Measurements from ENCODE around the gene FARSB. TPM values are rescaled to one million over a fixed set of nuclear protein-coding genes. Genes with fewer than 3 reads are reported as not detected.
"Not testable (repeated sequence)": the region's sequence is repeated elsewhere in the genome, so short reads cannot be mapped to it uniquely, and the experiment has no call there.

Gene FARSB
- total RNA-seq, 1 experiment from 2014 or later: 32.9 TPM

DNA sequence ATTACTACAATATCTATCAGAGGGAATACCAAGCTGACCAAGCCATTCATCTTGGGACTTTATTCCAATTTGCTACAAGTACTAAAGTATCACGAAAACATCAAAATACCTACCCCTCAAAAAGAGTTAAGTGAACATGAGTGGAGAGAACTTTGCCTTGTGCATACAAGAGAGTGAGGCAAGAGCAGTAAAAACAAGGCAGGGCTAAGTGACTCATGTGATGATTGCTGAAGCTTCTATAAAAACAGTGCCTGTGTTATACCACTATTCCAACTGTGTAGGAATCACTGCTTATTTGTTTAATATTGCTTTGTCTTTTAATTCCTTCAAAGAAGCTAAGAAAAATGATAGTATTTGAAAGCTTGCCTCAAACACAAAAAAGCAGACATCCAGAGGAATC, 61.2 kb downstream of the FARSB start:
- CTCF ChIA-PET: interaction anchor here (0.6 kb wide), 1 partner anchor 415 kb away, joined by 13 read pairs; no protein-coding TSS in a partner anchor

DNA sequence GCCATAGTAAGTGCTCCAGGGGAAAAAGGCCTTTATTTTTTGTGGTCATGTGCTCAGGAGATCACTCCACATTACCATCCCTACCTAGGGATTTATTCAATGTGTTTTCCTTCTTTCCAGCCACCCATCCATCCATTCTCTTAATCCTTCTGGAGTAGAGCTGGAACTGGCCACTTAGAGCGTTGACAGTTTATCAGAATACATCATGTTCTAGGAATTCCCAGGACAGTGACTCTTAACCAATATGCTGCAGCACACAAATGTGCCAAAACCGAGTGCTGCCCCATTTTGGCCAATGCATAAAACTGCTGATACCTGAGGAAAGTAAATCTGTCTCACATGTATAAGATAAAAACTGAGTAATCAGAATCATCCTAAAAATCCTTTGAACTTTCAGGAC, 63.7 kb downstream of the FARSB start:
- ATAC-seq (no peak), DNase-seq (no peak)
- TF ChIP-seq EZH2phosphoT487 (IDR thresholded peaks at IDR 0.05; ENCODE audit: borderline replicate concordance, low read length): no peak
- no peak for TF ChIP-seq EZH2 (IDR thresholded peaks at IDR 0.05; ENCODE audit: low read length, unreplicated experiment)
- TF ChIP-seq, protein P1, sequence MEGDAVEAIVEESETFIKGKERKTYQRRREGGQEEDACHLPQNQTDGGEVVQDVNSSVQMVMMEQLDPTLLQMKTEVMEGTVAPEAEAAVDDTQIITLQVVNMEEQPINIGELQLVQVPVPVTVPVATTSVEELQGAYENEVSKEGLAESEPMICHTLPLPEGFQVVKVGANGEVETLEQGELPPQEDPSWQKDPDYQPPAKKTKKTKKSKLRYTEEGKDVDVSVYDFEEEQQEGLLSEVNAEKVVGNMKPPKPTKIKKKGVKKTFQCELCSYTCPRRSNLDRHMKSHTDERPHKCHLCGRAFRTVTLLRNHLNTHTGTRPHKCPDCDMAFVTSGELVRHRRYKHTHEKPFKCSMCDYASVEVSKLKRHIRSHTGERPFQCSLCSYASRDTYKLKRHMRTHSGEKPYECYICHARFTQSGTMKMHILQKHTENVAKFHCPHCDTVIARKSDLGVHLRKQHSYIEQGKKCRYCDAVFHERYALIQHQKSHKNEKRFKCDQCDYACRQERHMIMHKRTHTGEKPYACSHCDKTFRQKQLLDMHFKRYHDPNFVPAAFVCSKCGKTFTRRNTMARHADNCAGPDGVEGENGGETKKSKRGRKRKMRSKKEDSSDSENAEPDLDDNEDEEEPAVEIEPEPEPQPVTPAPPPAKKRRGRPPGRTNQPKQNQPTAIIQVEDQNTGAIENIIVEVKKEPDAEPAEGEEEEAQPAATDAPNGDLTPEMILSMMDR (conservative IDR thresholded peaks at IDR 0.05; ENCODE audit: low read depth, low read length): no peak
- H3K27ac ChIP-seq (ENCODE audit: low read length): no peak overlapping the region
- H3K79me2 ChIP-seq (ENCODE audit: low read length): peaks cover 13% of the 10 kb centered on the region
- no peaks in the 10 kb centered on the region for H3K9me2 ChIP-seq (replicated peaks; ENCODE audit: low read length)
- no TSS peak for BruUV-seq (replicated peaks)
- no peak overlapping the region for H3K9ac ChIP-seq (ENCODE audit: low read length)
- POLR2A ChIA-PET (ENCODE audit: unreplicated experiment): no interaction called here
- no peak overlapping the region for H2AFZ ChIP-seq (ENCODE audit: low read length)
- H3K4me1 ChIP-seq (ENCODE audit: insufficient read depth, low read length): peaks cover 6% of the 10 kb centered on the region; the same call in 1 of the 2 replicates
- no peak overlapping the region for H3K4me2 ChIP-seq (ENCODE audit: low read length)
- peaks cover 37% of the 10 kb centered on the region for H3K36me3 ChIP-seq (ENCODE audit: low read depth, low read length)
- H4K20me1 ChIP-seq (ENCODE audit: low read length): no peaks in the 10 kb centered on the region
- no peaks in the 10 kb centered on the region for H3K9me3 ChIP-seq (ENCODE audit: low read length)
- no peaks in the 10 kb centered on the region for H3F3A ChIP-seq (ENCODE audit: low read length, unreplicated experiment)
- no peak overlapping the region for H3K4me3 ChIP-seq (ENCODE audit: low read length)
- H3K27me3 ChIP-seq (ENCODE audit: low read length): no peaks in the 10 kb centered on the region
- intact Hi-C loops (cut with micrococcal nuclease): no loop called here
- CTCF ChIA-PET: interaction anchor here (0.6 kb wide), 1 partner anchor 16 kb away, joined by 3 read pairs; no protein-coding TSS in a partner anchor

More for the DNA sequence above, 61.2 kb downstream of the FARSB start:
- DNase-seq (peak; percentile 55), ATAC-seq (peak; percentile 100)
- Histone ChIP-seq H2AFZ (ENCODE audit: low read length) (no peak overlapping the region), H4K20me1 (ENCODE audit: low read length) (no peaks in the 10 kb centered on the region), H3K79me2 (ENCODE audit: low read length) (peaks cover 13% of the 10 kb centered on the region), H3K4me3 (ENCODE audit: low read length) (no peak overlapping the region), H3K36me3 (ENCODE audit: low read depth, low read length) (peaks cover 57% of the 10 kb centered on the region), H3K9ac (ENCODE audit: low read length) (no peak overlapping the region), H3K9me3 (ENCODE audit: low read length) (no peaks in the 10 kb centered on the region), H3K4me2 (ENCODE audit: low read length) (no peak overlapping the region), H3K9me2 (replicated peaks; ENCODE audit: low read length) (no peaks in the 10 kb centered on the region), H3F3A (ENCODE audit: low read length, unreplicated experiment) (no peaks in the 10 kb centered on the region), H3K27me3 (ENCODE audit: low read length) (no peaks in the 10 kb centered on the region), H3K4me1 (ENCODE audit: insufficient read depth, low read length) (peaks cover 6% of the 10 kb centered on the region; the same call in 1 of the 2 replicates), H3K27ac (ENCODE audit: low read length) (no peak overlapping the region)
- TF ChIP-seq EZH2 (IDR thresholded peaks at IDR 0.05; ENCODE audit: low read length, unreplicated experiment) (no peak), EZH2phosphoT487 (IDR thresholded peaks at IDR 0.05; ENCODE audit: borderline replicate concordance, low read length) (no peak)
- TF ChIP-seq, protein P1 (conservative IDR thresholded peaks at IDR 0.05; ENCODE audit: low read depth, low read length): no peak
- intact Hi-C loops (cut with micrococcal nuclease): loop anchor here (1.0 kb wide), 1 partner anchor 569 kb away; no protein-coding TSS in a partner anchor
- no TSS peak for BruUV-seq (replicated peaks)
- POLR2A ChIA-PET (ENCODE audit: unreplicated experiment): no interaction called here

DNA sequence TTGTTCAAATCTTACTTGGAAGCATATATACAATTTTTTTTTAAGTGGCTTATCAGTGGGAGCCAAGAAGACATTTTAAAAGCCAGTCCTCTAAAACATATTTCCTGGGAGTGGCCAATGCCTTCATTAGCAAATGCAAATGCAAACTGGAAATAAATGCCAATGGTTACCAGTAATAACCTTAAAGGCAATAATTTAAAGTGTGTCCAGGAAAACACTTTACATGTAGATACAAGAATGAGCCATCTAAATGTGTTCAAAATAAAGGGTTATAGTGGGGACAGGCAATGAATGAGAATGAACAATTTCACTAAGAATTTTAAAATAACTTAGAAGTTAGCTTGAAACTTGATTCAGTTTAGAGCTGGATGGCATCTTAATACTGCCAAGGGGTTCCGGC, 64.2 kb downstream of the FARSB start:
- no peak overlapping the region for H2AFZ ChIP-seq (ENCODE audit: low read length)
- no peaks in the 10 kb centered on the region for H3K9me3 ChIP-seq (ENCODE audit: low read length)
- no peak overlapping the region for H3K27ac ChIP-seq (ENCODE audit: low read length)
- H3F3A ChIP-seq (ENCODE audit: low read length, unreplicated experiment): no peaks in the 10 kb centered on the region
- peaks cover 10% of the 10 kb centered on the region; the same call in 1 of the 2 replicates for H3K79me2 ChIP-seq (ENCODE audit: low read length)
- no peak overlapping the region for H3K4me2 ChIP-seq (ENCODE audit: low read length)
- no peak overlapping the region for H3K4me3 ChIP-seq (ENCODE audit: low read length)
- POLR2A ChIA-PET (ENCODE audit: unreplicated experiment): no interaction called here
- H3K36me3 ChIP-seq (ENCODE audit: low read depth, low read length): peaks cover 33% of the 10 kb centered on the region
- H3K27me3 ChIP-seq (ENCODE audit: low read length): no peaks in the 10 kb centered on the region
- no peaks in the 10 kb centered on the region for H4K20me1 ChIP-seq (ENCODE audit: low read length)
- peaks cover 6% of the 10 kb centered on the region; the same call in 1 of the 2 replicates for H3K4me1 ChIP-seq (ENCODE audit: insufficient read depth, low read length)
- CTCF ChIA-PET: interaction anchor here (0.6 kb wide), 1 partner anchor 15 kb away, joined by 3 read pairs; no protein-coding TSS in a partner anchor
- TF ChIP-seq EZH2 (IDR thresholded peaks at IDR 0.05; ENCODE audit: low read length, unreplicated experiment) (no peak), EZH2phosphoT487 (IDR thresholded peaks at IDR 0.05; ENCODE audit: borderline replicate concordance, low read length) (no peak)
- TF ChIP-seq, protein P1 (conservative IDR thresholded peaks at IDR 0.05; ENCODE audit: low read depth, low read length): no peak
- no peaks in the 10 kb centered on the region for H3K9me2 ChIP-seq (replicated peaks; ENCODE audit: low read length)
- ATAC-seq (no peak), DNase-seq (no peak)
- no peak overlapping the region for H3K9ac ChIP-seq (ENCODE audit: low read length)
- BruUV-seq (replicated peaks): no TSS peak
- intact Hi-C loops (cut with micrococcal nuclease): no loop called here

- POLR2A ChIA-PET (ENCODE audit: unreplicated experiment); H3K4me2 ChIP-seq (ENCODE audit: low read length); H3K4me3 ChIP-seq (ENCODE audit: low read length); H2AFZ ChIP-seq (ENCODE audit: low read length); H3K27ac ChIP-seq (ENCODE audit: low read length); intact Hi-C loops (cut with micrococcal nuclease); BruUV-seq (replicated peaks); ATAC-seq; H3K9me3 ChIP-seq (ENCODE audit: low read length); CTCF ChIA-PET; H3K9ac ChIP-seq (ENCODE audit: low read length); H4K20me1 ChIP-seq (ENCODE audit: low read length); H3K79me2 ChIP-seq (ENCODE audit: low read length); H3F3A ChIP-seq (ENCODE audit: low read length, unreplicated experiment); DNase-seq; H3K27me3 ChIP-seq (ENCODE audit: low read length); H3K4me1 ChIP-seq (ENCODE audit: insufficient read depth, low read length); H3K9me2 ChIP-seq (replicated peaks; ENCODE audit: low read length): not testable (repeated sequence)
- peaks cover 17% of the 10 kb centered on the region; the same call in 1 of the 2 replicates for H3K36me3 ChIP-seq (ENCODE audit: low read depth, low read length)
These were observed 71.3 kb downstream of the FARSB start for GRCh38 chr2:222584589-222584988.
